Nephron (organoid): ENCODE results near the gene TUBAL3.
A peak's percentile ranks its signal among the peaks of the same experiment; 100 is the strongest.
"Not testable (repeated sequence)": the region's sequence is repeated elsewhere in the genome, so short reads cannot be mapped to it uniquely, and the experiment has no call there.

Experiments
- H3K27ac Mint-ChIP-seq, 3 experiments: 2 replicates each; pipeline ENCODE4 v1.8.0; 2020; ENCODE audit warnings: mixed read lengths in 3 of 3, mild to moderate bottlenecking in 2 of 3, moderate library complexity in 1 of 3
- H3K27me3 Mint-ChIP-seq: 2 replicates; pipeline ENCODE4 v1.8.0; 2021; ENCODE audit warnings: low read depth, mild to moderate bottlenecking, moderate library complexity, mixed read lengths
- H3K36me3 Mint-ChIP-seq: 2 replicates; pipeline ENCODE4 v1.8.0; 2020; ENCODE audit warnings: low read depth, mixed read lengths
- H3K4me1 Mint-ChIP-seq: 2 replicates; pipeline ENCODE4 v1.8.0; 2020; ENCODE audit warnings: mixed read lengths
- H3K4me3 Mint-ChIP-seq, 3 experiments: 2 replicates each; pipeline ENCODE4 v1.8.0; 2020; ENCODE audit warnings: mild to moderate bottlenecking in 3 of 3, mixed read lengths in 3 of 3, moderate library complexity in 2 of 3
- H3K9me3 Mint-ChIP-seq: 2 replicates; pipeline ENCODE4 v1.8.0; 2020; ENCODE audit warnings: mixed read lengths
- CTCF ChIP-seq, 3 experiments: fragments of 200-600 bp; sonication (generic); IDR thresholded peaks; one replicate each; pipeline ENCODE4 v1.5.0; 2021; ENCODE audit warnings: antibody characterized with exemption in 3 of 3; ENCODE audit not compliant: unreplicated experiment in 3 of 3

TUBAL3 gene

DNA sequence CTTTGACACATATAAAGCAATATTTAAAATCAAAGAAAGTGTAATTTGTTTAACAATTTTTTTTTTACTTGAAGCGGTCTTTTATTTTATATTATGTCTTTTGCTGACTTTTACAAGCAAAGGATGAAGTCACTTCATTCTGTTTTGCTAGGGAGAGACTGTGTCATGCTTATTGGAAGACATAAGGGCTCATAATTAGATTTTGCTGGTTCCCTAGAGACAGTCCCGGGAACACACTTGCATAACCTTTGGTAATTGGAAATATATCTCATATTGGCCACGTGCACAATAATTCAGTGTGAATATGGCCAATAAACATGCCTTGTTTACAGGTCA is 7.3 kb upstream of the TUBAL3 start:
- Mint-ChIP-seq H3K27ac (no peak overlapping the region), H3K9me3 (peaks cover 5% of the 10 kb centered on the region), H3K27me3 (peaks cover 3% of the 10 kb centered on the region), H3K4me3 (peak overlapping the region in 1 of 3 experiments; percentile 87), H3K36me3 (peaks cover 8% of the 10 kb centered on the region), H3K4me1 (no peaks in the 10 kb centered on the region)
- no peak for TF ChIP-seq CTCF (IDR thresholded peaks at IDR 0.05; ENCODE audit: unreplicated experiment in 3 of 3)

DNA sequence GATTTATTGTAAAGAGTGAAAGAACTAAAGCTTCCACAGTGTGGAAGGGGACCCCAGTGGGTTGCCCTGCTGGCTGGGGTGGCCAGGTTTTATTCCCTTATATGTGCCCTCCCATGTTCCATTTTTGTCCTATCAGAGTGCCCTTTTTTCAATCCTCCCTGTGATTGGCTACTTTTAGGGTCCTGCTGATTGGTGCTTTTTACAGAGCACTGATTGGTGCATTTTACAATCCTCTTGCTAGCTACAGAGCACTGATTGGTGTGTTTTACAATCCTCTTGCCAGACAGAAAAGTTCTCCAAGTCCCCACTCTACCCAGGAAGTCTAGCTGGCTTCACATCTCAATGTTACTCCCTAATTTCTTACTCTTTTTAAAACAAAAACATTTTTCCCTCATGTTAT is 6.2 kb upstream of the TUBAL3 start:
- not testable (repeated sequence) for H3K9me3 Mint-ChIP-seq, H3K4me1 Mint-ChIP-seq, H3K36me3 Mint-ChIP-seq, H3K27ac Mint-ChIP-seq, H3K4me3 Mint-ChIP-seq, H3K27me3 Mint-ChIP-seq

DNA sequence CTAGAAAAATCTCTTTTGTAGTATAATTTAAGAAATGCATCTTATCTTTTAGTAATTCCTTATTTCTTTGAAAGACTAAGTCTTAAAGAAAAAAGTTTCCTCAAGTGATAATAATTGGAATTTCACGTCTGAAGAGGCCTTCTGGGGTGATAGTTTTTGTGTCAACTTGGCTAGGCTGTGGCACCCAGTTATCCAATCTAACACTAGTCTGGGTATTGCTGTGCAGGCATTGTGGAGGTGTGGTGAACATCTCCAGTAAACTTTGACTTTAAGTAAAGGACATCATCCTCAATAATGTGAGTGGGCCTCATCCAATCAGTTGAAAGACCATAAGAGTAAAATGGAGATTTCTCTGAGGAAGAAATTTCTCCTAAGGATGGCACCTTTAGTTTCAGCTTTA is 2.3 kb upstream of the TUBAL3 start:
- Mint-ChIP-seq H3K4me3 (no peak overlapping the region), H3K27me3 (no peaks in the 10 kb centered on the region), H3K27ac (no peak overlapping the region), H3K9me3 (peaks cover 4% of the 10 kb centered on the region), H3K36me3 (no peaks in the 10 kb centered on the region), H3K4me1 (no peaks in the 10 kb centered on the region)
- no peak for TF ChIP-seq CTCF (IDR thresholded peaks at IDR 0.05; ENCODE audit: unreplicated experiment in 3 of 3)

GRCh38 chr10:5402798-5403197 is 1.8 kb downstream of the TUBAL3 start:
- H3K36me3 Mint-ChIP-seq: no peaks in the 10 kb centered on the region
- H3K4me1 Mint-ChIP-seq: no peaks in the 10 kb centered on the region
- H3K9me3 Mint-ChIP-seq: peaks cover 4% of the 10 kb centered on the region
- H3K27ac Mint-ChIP-seq: no peak overlapping the region
- H3K27me3 Mint-ChIP-seq: no peaks in the 10 kb centered on the region
- no peak overlapping the region for H3K4me3 Mint-ChIP-seq
- no peak for TF ChIP-seq CTCF (IDR thresholded peaks at IDR 0.05; ENCODE audit: unreplicated experiment in 3 of 3)

GRCh38 chr10:5400468-5401240 is 4.0 kb downstream of the TUBAL3 start:
- Mint-ChIP-seq H3K9me3 (peaks cover 4% of the 10 kb centered on the region), H3K27me3 (peaks cover 4% of the 10 kb centered on the region), H3K4me1 (no peaks in the 10 kb centered on the region), H3K27ac (no peak overlapping the region), H3K4me3 (no peak overlapping the region), H3K36me3 (no peaks in the 10 kb centered on the region)
- TF ChIP-seq CTCF (IDR thresholded peaks at IDR 0.05; ENCODE audit: unreplicated experiment in 3 of 3): no peak

GRCh38 chr10:5399332-5399731 is 5.3 kb downstream of the TUBAL3 start:
- H3K27me3 Mint-ChIP-seq: peaks cover 4% of the 10 kb centered on the region
- H3K4me1 Mint-ChIP-seq: no peaks in the 10 kb centered on the region

More at GRCh38 chr10:5399332-5399731, 5.3 kb downstream of the TUBAL3 start:
- TF ChIP-seq CTCF (IDR thresholded peaks at IDR 0.05; ENCODE audit: unreplicated experiment in 3 of 3): no peak
- Mint-ChIP-seq H3K36me3 (no peaks in the 10 kb centered on the region), H3K27ac (no peak overlapping the region), H3K9me3 (peaks cover 7% of the 10 kb centered on the region), H3K4me3 (no peak overlapping the region)
